Right cardiac atrium (tissue), 5 donors: ENCODE results near the gene IL11RA. TPM values are rescaled to one million over a fixed set of nuclear protein-coding genes. Genes with fewer than 3 reads are reported as not detected.

Source experiments
- ATAC-seq, 2 donors: fragments of 200-7000 bp; cut with Tn5 transposase; one replicate each; pipeline versions ENCODE4 v1.8.0 to v1.9.1; 2020; ENCODE audit warnings: moderate library complexity in 2 of 2, mild to moderate bottlenecking in 1 of 2
- DNase-seq, 3 donors: peaks; one replicate each; pipeline ENCODE4 v3.0.0-alpha.2; 2020
- H3K27ac ChIP-seq: one replicate; pipeline ENCODE4 v1.5.1; 2013; ENCODE audit warnings: mild to moderate bottlenecking, low read length, control low read depth, moderate library complexity
- H3K27me3 ChIP-seq: one replicate; pipeline ENCODE4 v1.6.1; 2013; ENCODE audit not compliant: control insufficient read depth, insufficient read depth
- H3K4me1 ChIP-seq: one replicate; pipeline ENCODE4 v1.6.1; 2013; ENCODE audit warnings: low read length; ENCODE audit not compliant: control insufficient read depth, insufficient read depth
- H3K4me3 ChIP-seq: one replicate; pipeline ENCODE4 v1.5.1; 2013; ENCODE audit warnings: low read length, control low read depth
- H3K9me3 ChIP-seq: one replicate; pipeline ENCODE4 v1.6.1; 2013; ENCODE audit warnings: low read length; ENCODE audit not compliant: control insufficient read depth
- WGBS: extraction: QIAGEN DNeasy Blood & Tissue Kit; methylation state at CpG from one replicate; pipeline ENCODE4 v1.1.7; 2013; 5-methylcytosine and 5-hydroxymethylcytosine counted together
- intact Hi-C, 4 donors: fragments of 100-400 bp; cut with DNase I; formaldehyde crosslinking; loops; one replicate each; pipeline versions ENCODE4 v1.11.0 to v1.14.0; 2022 to 2023
- polyA plus RNA-seq: library from polyadenylated mRNA; stranded (reverse); fragments of 200-250 nt; gene quantifications from one replicate; pipeline ENCODE4 v1.2.3, GENCODE V29; 2013
- total RNA-seq, 4 donors: library from RNA; stranded (reverse); fragmentation: NEBNext Ultra II Directional; extraction: Animal tissue kit (Norgen Biotek cat#: 25700); gene quantifications; one replicate each; pipeline ENCODE4 v1.2.1, GENCODE V29; 2021
- donor health status: healthy with polysubstance abuse.
- donor health status: DM: no; HTN: yes; CAD: no.
- donor health status: DM: no; HTN: no; CAD: no.
- donor health status: DM: no; HTN: yes; CAD: no; lungs with severe emphysema.
- donor health status: DM: yes; HTN: yes; CAD: no.

IL11RA gene
- total and polyA plus RNA-seq, 5 donors = 48.7 to 92.2 (median 68.1) TPM

DNA sequence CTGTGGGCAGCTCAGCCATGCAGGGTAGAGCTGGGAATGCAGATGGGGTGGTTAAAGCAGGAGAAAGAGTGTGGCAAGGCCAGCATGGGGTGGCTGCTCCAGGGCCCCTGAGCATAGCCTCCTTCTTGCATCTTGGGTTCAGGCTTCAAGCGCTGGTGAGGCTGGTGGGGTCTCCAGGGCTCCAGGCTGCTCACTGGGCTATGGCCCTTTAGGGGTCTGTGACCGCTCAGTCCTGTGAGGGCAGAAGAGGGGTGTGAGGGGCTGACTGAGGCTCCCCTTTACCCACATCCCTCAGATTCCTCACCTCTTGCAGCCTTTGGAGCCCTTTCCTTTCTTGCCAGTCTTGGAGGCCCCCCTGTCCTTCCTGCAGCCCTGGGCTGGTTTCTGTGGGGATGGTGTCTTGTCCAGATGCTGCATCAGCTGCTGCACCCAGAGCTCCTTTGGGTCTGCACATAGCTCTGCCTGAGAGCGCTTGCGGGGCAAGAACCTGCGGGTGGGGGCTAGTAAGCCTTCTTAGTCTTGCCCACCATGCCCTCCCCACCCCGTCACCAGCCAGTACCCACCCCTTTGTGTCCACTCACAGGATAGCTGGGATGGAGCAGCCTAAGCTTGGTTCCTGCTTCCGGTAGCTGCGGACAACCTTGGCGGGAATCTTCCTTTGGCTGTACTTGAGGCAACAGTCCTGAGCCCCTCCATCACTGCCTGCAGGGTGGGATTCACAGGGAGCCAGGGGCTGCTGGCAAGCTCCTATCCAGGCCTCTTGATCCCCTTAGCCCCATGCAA lies 57.4 kb downstream of the IL11RA start:
- H3K27me3 ChIP-seq = no peaks in the 10 kb centered on the region
- H3K4me3 ChIP-seq = no peak overlapping the region
- intact Hi-C loops = loop anchor here in 1 of 4 donors (10.0 kb wide), 1 partner anchor 75 kb away; the partner anchor contains the start of gene SIGMAR1
- H3K9me3 ChIP-seq = no peaks in the 10 kb centered on the region
- ATAC-seq (peak; percentile 27 to 53), DNase-seq (peak in 1 of 3 donors; percentile 50)
- peak overlapping the region; percentile 94 for H3K27ac ChIP-seq
- WGBS = 82% methylated on average over 9 of the region's 9 CpGs
- peaks cover 12% of the 10 kb centered on the region for H3K4me1 ChIP-seq

- intact Hi-C loops = no loop called here
- ATAC-seq (peak; percentile 92 to 94), DNase-seq (peak; percentile 86 to 94 (median 89))
- WGBS = 15% methylated on average over 2 of the region's 2 CpGs
- no peaks in the 10 kb centered on the region for H3K9me3 ChIP-seq
- peak within 1 kb of the TSS; percentile 94 for H3K27ac ChIP-seq
- H3K4me3 ChIP-seq = no peak within 1 kb of the TSS
- H3K27me3 ChIP-seq = no peaks in the 10 kb centered on the region
- H3K4me1 ChIP-seq = peaks cover 12% of the 10 kb centered on the region
These were observed 58.0 kb downstream of the IL11RA start, which contains the start of gene CCL21 for GRCh38 chr9:34710023-34710422. TSS of gene CCL21 (minus strand) at chr9:34710136. CDS start at chr9:34710066, 70 bp downstream.

Other genes with a start within 250 kb of the IL11RA start
- 10 to 100 TPM; 23.2 to 28.1 (median 25.5) TPM for gene FAM219A, start 193.6 kb upstream of the IL11RA start, total RNA-seq
- 19.8 TPM for gene FAM219A, start 193.6 kb upstream of the IL11RA start, polyA plus RNA-seq
- not detected for gene DNAI1, start 193.4 kb upstream of the IL11RA start, total RNA-seq
- gene DNAI1, start 193.4 kb upstream of the IL11RA start, polyA plus RNA-seq = 0.16 TPM
- gene ENHO, start 129.2 kb upstream of the IL11RA start, total RNA-seq = 1 to 10 TPM in 3 of 4 donors, under 1 TPM in 1; 0.67 to 2.3 (median 1.6) TPM
- 3.2 TPM for gene ENHO, start 129.2 kb upstream of the IL11RA start, polyA plus RNA-seq
- gene CNTFR, start 62.5 kb upstream of the IL11RA start, total RNA-seq = 10 to 100 TPM; 14.9 to 66.4 (median 46.0) TPM
- gene CNTFR, start 62.5 kb upstream of the IL11RA start, polyA plus RNA-seq = 55.0 TPM
- 10 to 100 TPM; 17.8 to 34.5 (median 31.3) TPM for gene RPP25L, start 40.1 kb upstream of the IL11RA start, total RNA-seq
- gene RPP25L, start 40.1 kb upstream of the IL11RA start, polyA plus RNA-seq = 49.0 TPM
- 100 to 1,000 TPM in 3 of 4 donors, 10 to 100 TPM in 1; 99.3 to 128 (median 117) TPM for gene DCTN3, start 31.7 kb upstream of the IL11RA start, total RNA-seq
- 113 TPM for gene DCTN3, start 31.7 kb upstream of the IL11RA start, polyA plus RNA-seq
- gene ARID3C, start 23.1 kb upstream of the IL11RA start, total RNA-seq = not detected
- gene ARID3C, start 23.1 kb upstream of the IL11RA start, polyA plus RNA-seq = not detected
- gene SIGMAR1, start 14.4 kb upstream of the IL11RA start, total RNA-seq = 10 to 100 TPM; 28.6 to 37.2 (median 35.5) TPM
- gene SIGMAR1, start 14.4 kb upstream of the IL11RA start, polyA plus RNA-seq = 36.0 TPM
- 10 to 100 TPM; 37.3 to 71.2 (median 66.3) TPM for gene GALT, start 5.5 kb upstream of the IL11RA start, total RNA-seq
- 57.1 TPM for gene GALT, start 5.5 kb upstream of the IL11RA start, polyA plus RNA-seq
- under 1 TPM in 1 of 4 donors, not detected in 3; 0.46 TPM for gene CCL27, start 10.5 kb downstream of the IL11RA start, total RNA-seq
- gene CCL27, start 10.5 kb downstream of the IL11RA start, polyA plus RNA-seq = 0.18 TPM
- gene CCL19, start 39.1 kb downstream of the IL11RA start, total RNA-seq = 1 to 10 TPM; 1.4 to 9.2 (median 6.3) TPM
- 0.66 TPM for gene CCL19, start 39.1 kb downstream of the IL11RA start, polyA plus RNA-seq
- 1 to 10 TPM; 1.3 to 3.8 (median 2.2) TPM for gene CCL21, start 58.0 kb downstream of the IL11RA start, total RNA-seq
- gene CCL21, start 58.0 kb downstream of the IL11RA start, polyA plus RNA-seq = 2.7 TPM